HG03457 (cell line): ENCODE results near the gene GIT1.

ENCODE experiments used
- ATAC-seq: cut with Tn5 transposase; IDR thresholded peaks from one replicate; pipeline ENCODE4 v1.9.1; 2021; ENCODE audit warnings: moderate number of reproducible peaks; ENCODE audit not compliant: unreplicated experiment

The GIT1 gene

GRCh38 chr17:29616300-29617048, 27.0 kb upstream of the GIT1 start:
- ATAC-seq: no peak

DNA sequence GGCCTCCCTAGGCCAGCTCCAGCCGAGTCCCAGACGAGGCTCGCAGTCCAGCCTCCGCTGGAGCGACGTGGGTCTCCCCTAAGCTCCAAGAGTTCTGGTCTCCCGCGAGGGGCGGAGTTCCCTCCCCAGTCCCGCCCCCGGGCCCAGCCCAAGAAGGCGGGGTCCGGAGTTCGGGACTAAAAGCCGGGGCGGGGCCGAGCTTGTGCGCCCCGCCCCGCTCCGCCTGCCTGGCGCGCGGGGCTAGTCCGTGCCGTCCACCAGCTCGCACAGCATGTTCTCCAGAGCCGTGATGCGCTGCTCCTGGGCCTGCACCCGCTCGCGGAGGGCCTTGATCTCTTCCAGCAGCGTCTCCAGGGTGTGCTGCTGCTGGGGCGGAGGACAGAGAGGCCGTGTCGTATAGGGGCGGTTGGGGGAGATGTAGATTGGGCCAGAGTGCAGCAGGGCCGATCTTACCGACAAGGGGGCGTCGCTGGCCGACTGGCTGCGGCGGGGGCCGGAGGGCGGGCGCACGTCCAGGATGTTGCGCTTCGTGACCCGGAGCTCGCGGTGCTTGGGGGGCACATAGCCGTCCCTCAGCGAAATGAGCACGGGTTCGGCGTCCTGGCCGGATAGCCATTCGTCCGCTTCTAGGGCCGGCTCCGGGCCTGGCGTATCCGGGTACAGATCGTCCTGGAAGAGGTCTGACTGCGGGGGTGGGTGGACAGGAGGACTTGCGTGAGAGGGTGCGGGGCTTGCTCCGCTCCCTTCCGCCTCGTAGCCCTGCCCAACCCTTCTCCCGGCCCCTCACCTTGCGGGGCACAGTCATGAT, 26.2 kb upstream of the GIT1 start:
- no peak for ATAC-seq

GRCh38 chr17:29615048-29615385, 25.6 kb upstream of the GIT1 start:
- no peak for ATAC-seq

DNA sequence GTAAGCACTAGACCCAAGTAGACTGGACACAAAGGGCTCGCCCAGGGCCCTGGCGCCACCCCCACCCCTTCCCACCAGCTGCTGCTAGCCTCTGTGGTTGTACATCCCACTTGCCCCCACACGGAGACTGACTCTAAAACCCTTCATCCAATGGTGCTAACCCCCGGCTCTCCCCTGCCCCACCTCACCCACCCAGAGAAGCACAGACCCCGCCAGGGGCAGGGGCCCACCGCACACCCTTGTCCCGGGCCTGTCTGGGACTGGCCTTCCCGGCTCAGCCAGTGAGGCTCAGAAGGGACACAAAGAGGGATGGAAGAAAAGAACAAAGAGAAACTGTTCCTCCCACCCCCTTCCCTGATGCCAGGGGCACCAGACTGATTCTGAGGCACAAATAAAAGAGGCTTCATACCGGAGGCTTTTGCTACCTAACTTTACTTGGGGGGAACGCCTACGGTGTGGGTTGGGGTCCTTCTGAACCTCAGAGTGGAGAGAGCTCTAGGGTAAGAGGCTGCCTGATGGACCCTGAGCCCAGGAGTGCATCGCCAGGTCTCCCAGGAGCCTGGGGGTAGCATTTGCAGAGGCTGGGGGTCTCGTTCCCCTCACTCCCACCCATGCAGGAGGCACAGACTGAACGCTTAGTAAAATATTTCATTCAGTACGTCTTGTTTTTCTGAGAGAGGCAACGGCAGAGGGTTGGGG, 25.1 kb upstream of the GIT1 start:
- ATAC-seq: no peak

DNA sequence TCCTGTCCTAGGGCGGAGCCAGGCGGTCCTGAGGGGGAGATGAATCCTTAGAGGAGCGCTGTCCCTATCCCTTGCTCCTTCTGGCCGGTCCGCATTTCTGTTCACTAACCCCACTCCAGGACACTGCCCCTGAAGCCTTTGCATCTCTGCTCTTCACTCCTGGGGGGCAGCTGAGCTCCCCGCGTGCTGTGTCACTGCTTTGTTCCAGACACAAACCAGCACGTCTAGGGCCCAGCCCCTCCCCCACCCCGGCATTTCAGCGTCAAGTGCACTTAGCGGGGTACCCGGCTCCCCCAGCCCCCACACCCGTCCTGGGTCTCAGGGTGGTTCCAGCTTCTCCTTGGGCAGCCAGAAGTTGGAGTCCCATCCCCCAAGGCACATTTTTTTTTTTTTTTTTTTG, 24.4 kb upstream of the GIT1 start:
- ATAC-seq: no peak

- ATAC-seq: no peak
Measured at GRCh38 chr17:29613352-29613837, 23.9 kb upstream of the GIT1 start.

- ATAC-seq: no peak
Measured at GRCh38 chr17:29612404-29613280, 23.2 kb upstream of the GIT1 start.

GRCh38 chr17:29612094-29612403, 22.6 kb upstream of the GIT1 start:
- no peak for ATAC-seq

GRCh38 chr17:29611351-29612093, 22.1 kb upstream of the GIT1 start:
- no peak for ATAC-seq

DNA sequence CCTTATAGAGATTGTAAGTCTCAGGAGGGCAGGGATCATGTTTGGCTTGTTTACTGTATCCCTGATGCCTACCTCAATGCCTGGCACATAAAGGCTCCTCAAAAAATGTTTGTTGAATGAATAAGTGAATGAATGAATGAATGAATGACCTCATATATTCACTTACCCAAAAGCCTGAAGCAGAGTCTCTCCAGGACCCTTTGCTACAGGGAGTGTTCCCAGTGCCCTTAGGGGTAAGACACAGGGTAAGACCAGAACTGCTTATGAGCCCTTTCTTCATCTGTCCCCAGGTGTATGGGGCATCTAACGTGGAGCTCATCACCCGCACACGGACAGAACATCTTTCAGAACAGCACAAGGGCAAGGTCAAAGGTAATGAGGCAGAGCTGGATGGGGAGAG, 20.9 kb upstream of the GIT1 start:
- ATAC-seq: no peak

DNA sequence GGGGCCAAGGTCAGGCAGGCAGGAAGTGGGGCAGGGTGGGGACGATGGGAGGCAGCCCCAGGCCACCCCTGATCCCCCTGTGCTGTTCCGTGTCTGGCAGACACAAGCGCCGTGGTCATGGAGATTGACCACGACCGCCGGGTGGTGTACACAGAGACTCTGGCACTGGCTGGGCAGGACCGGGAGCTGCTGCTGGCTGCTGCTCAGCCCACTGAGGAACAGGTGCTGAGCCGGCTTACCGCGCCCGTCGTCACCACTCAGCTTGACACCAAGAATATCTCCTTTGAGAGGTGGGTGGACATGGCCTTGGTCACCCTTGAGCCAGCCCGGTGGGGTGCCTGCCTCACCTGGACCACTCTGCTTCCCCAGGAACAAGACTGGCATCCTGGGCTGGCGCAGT, 19.5 kb upstream of the GIT1 start:
- no peak for ATAC-seq

- ATAC-seq: no peak
Measured at GRCh38 chr17:29607557-29608195, 18.2 kb upstream of the GIT1 start.

DNA sequence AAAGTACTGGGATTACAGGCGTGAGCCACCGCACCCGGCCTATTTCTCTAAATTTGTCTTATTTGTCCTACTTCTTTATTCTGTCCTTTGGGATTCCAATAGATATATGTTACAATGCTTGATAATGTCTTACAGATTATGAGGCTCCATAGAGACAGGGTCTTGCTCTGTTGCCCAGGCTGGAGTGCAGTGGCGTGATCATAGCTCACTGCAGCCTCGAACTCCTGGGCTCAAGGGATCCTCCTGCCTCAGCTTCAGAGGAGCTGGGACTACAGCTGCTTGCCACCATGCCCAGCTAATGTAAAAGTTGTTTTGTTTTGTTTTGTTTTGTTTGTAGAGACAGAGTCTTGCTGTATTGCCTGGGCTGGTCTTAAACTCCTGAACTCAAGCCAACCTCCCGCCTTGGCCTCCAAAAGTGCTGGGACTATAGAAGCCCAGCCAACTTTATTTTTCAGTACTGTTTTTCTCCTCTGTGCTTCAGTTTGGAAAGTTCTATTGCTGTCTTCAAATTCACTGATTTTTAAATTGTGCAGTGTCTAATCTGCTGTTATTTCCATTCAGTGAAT, 13.7 kb upstream of the GIT1 start:
- ATAC-seq: no peak

DNA sequence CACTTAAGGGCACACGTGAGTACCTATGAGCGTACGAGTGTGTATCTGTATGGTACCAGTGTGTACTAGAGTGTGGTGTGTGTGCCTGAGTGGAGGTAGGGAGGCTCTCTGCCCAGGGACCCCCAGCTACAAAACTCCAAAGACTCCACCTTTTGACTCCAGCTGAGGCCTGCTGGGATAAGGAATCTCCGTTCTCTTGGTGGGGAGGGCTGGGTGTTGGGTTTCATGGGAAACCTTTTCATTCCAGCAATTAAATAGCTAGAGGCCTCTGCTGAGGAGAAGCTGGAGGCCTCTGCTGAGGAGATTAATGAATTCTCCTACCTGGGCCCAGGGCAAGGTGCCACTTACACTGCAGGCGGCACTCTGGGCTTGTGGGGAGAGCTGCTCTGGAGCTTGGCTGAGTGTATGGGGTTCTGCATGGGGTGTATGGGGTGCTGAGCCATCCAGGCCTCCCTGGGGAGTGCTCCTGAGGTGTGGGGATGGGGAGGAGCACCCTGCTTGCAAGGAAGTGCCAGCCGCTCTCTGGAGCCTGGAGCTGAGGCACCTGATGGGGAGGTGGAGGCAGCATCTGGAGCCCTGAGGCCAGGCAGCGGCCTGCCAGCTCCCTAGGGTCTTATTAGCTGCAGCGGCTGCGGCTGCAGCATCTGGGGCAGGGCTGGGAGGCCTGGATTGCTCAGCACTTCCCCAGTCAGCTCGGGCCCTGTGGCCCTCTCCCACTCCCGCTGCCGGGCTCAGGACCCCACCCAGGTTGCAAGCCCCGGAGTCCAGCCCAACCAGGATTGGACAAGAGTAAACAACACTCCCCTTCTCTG, 8.1 kb upstream of the GIT1 start:
- ATAC-seq: no peak

DNA sequence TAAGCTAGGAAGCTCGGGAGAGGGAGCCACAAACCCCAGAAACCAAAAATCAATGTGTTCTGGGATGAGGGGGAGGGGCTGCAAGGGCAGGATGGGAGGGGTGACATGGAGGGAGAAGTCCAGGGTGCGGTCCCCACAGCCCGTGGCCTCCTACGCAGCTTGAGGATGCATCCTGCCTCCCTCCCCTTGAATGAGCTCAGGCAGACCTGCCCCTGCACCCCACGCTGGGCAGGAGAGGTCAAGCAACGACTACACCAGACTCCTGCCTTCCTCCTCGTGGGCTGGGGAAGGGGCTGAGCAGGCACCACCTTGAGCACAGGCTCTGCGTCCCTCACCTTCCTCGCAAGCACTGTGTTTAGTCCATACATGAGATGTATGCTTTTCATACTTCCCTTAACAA, 7.4 kb upstream of the GIT1 start:
- no peak for ATAC-seq

GRCh38 chr17:29595943-29596774, 6.7 kb upstream of the GIT1 start:
- ATAC-seq: no peak

DNA sequence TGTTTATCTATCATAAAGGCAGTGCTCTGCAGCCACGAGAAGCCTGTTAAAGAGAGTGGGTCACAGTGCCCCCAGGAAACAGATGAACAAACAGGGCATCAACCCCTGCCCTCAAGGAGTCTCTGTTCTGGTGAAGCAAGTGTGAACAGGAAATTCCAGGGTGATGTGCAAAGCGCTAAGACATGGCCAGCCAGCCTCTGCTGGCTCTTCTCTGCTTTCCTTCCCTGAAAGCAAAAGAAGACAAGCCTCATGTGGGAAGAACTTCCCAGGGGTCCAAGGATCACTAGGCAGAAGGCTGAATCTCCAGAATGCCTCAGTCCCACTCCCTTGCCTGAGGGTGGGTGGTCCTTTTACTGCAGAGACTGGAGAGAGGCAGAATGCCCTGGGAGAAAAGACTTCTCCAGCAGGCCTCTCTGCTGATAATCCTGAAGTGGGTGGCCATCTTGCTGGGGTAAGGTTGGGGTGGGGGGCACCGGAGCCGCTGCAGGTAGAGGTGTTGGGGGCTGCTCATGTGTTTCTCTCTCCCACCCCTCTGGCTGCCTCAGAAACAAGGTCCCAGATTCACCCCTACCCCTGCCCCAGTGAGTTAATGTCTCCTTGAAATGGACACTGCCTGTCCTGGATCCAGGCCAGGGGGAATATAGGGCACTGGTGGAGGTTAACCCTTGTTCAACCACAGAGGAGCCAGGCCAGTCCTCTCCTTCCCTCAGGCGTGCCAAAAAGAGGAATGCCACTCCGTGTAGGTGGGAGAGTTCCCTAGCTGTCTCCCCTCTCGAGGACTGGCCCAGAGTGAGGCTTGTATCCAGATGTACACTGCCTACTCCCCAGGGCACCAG, 5.9 kb upstream of the GIT1 start:
- no peak for ATAC-seq
